OCI-M1 (cell line): ENCODE measurements around the gene LRIG1.
A peak's percentile ranks its signal among the peaks of the same experiment; 100 is the strongest.

Source experiments
- DNase-seq: peaks from one replicate; lab custom pipeline; 2025; lab: John Stamatoyannopoulos, UW

Gene LRIG1

GRCh38 chr3:66467996-66468735 lies 32.7 kb downstream of the LRIG1 start:
- DNase-seq: no peak

GRCh38 chr3:66466606-66467270 lies 34.1 kb downstream of the LRIG1 start:
- no peak for DNase-seq

- DNase-seq: no peak
Observed at GRCh38 chr3:66465587-66465986, 35.2 kb downstream of the LRIG1 start.

- no peak for DNase-seq
Observed at GRCh38 chr3:66465034-66465433, 35.8 kb downstream of the LRIG1 start.

GRCh38 chr3:66464512-66464894 lies 36.3 kb downstream of the LRIG1 start:
- peak; percentile 78 for DNase-seq

- DNase-seq: no peak
Observed at GRCh38 chr3:66463730-66464511, 36.9 kb downstream of the LRIG1 start.

GRCh38 chr3:66463054-66463631 lies 37.7 kb downstream of the LRIG1 start:
- DNase-seq: no peak

GRCh38 chr3:66457252-66457651 lies 43.6 kb downstream of the LRIG1 start:
- DNase-seq: no peak

GRCh38 chr3:66456711-66457173 lies 44.1 kb downstream of the LRIG1 start:
- no peak for DNase-seq

GRCh38 chr3:66454464-66454859 lies 46.4 kb downstream of the LRIG1 start:
- DNase-seq: no peak

GRCh38 chr3:66453651-66454463 lies 47.0 kb downstream of the LRIG1 start:
- no peak for DNase-seq

GRCh38 chr3:66452303-66453011 lies 48.4 kb downstream of the LRIG1 start:
- DNase-seq: no peak

GRCh38 chr3:66451766-66452165 lies 49.1 kb downstream of the LRIG1 start:
- DNase-seq: no peak

GRCh38 chr3:66450390-66451022 lies 50.3 kb downstream of the LRIG1 start:
- DNase-seq: peak; percentile 36

- DNase-seq: peak; percentile 56
Observed at GRCh38 chr3:66449411-66449974, 51.3 kb downstream of the LRIG1 start.

- no peak for DNase-seq
Observed at GRCh38 chr3:66444146-66444644, 56.6 kb downstream of the LRIG1 start.

GRCh38 chr3:66443118-66443803 lies 57.6 kb downstream of the LRIG1 start:
- no peak for DNase-seq

GRCh38 chr3:66442254-66443117 lies 58.3 kb downstream of the LRIG1 start:
- peak; percentile 56 for DNase-seq
